GM19023 (cell line): ENCODE results near the gene DPP6.
"Not testable (repeated sequence)": the region's sequence is repeated elsewhere in the genome, so short reads cannot be mapped to it uniquely, and the experiment has no call there.

ENCODE experiments used
- ATAC-seq: cut with Tn5 transposase; IDR thresholded peaks from one replicate; pipeline ENCODE4 v1.9.1; 2021; ENCODE audit warnings: mild to moderate bottlenecking, moderate library complexity; ENCODE audit not compliant: unreplicated experiment

Gene DPP6

DNA sequence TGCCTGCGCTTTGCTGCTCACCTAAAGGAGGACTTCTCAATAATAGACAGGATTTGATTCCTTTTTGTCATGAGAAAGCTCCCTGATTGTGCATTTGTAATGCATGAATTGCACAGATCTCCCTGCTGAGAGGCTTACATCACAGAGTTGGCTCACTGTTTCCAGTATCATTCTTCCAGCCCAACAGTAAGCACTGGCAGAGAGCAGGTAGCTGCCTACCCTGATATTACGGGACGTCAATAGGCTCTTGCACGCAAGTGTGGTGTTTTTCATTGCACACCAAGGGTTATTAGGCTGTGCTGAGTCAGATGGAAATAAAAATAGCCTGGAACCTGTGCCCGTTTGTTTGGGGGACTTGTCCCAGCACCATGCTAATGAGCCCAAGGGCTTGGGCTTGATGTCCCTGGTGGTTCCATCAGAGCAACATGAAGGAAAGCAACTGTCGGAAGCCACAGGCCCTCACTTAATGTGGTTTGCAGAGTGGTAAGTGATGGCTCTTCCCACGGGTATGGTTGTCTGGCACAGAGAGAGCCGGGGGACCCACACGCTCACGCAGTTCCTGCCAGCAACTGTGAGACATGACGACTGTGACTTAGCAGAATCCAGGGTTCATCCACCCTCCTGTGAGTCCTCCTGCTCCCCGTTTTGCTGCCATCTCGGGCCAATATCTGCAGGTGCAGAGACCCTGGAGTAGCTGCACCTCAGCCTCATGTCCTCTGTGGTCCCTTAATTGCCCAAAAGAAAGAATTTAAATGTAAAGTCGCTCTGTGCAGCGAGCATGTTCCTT lies 20.4 kb downstream of the DPP6 start:
- ATAC-seq = not testable (repeated sequence)

DNA sequence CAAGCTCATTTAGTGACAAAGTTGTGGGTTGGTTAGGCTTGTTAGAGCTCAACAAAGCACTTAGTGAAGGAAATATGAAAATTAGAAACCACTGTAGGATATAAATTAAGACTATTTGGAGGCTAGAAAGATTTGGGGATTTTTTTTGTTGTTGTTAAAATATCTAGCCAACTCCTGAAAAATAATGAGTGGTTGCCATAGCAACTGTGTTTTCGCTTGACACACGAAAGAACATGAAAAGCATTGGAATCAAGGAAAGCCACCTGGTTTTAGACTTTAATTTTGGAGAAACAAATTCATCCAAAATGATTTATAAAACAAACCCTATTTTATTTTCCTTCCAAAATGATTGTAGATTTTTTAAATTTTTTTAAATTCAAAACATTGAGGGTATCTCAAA lies 26.3 kb downstream of the DPP6 start:
- ATAC-seq = not testable (repeated sequence)

DNA sequence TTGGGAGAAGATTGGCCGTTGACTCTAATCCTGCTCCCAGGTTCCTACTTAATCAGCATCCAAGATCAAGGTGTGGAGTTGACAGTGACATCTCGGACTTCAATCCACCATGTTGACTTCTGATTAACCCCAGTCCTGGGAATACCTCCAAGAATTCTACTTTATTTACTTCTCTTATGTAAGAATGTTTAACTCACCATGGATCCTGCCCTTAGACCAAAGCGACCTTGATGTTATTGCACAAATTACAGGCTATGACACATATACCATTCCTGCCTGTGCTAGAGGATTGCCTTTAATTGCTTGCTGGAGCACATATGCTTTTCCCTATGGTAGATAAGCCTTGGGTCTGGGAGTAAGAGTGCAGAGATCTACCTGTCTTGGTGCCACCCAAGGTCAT lies 28.1 kb downstream of the DPP6 start:
- ATAC-seq = not testable (repeated sequence)

DNA sequence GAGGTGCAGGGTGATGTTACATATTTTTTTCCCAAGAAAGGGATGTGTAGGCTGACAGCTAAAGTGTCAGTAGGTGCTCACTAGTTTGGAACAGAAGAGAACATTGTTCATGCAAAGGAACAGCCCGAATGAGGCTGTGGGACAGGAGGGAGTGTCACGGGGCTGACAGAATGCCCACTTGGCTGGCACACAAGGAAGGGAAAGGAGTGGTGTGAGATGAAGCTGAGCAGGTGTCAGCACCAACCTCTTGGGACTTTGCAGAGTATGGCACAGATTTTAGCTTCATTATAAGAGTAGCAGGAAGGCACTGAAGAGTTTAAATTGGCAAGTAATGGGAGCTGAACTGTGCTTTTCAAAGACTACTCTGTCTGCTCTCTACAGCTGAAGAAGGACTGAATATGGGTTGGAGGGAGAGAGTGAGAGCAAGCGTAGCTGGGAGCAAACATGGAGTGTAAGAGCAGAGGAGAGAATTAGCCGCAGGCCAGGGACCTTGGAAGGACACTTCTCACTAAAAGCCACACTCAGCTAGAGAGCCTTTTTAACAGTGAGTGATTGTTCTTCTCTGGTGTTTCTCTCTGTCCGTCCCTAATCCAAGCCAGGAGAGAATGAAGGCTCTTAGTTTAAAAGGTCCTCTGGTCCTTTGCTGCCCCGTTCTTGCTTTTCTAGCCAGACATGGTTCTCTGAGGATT lies 35.0 kb downstream of the DPP6 start:
- ATAC-seq = not testable (repeated sequence)

DNA sequence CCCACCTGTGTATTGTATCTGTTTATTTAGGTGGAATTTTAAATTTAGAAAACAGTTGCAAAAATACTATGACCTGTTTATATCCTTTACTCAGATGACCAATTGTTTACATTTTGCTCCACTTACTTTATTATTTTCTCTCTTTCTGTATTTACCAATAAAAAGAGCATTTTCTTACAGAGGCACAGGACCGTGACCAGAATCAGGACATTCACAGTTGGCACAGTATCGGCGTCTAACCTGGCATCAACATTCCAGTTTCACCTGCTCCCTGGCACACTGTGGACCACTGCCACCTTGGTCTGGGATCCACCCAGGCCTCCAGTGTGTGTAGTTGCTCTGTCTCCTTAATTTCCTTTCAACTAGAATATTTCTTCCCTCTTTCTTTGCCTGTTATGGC lies 39.9 kb downstream of the DPP6 start:
- not testable (repeated sequence) for ATAC-seq

DNA sequence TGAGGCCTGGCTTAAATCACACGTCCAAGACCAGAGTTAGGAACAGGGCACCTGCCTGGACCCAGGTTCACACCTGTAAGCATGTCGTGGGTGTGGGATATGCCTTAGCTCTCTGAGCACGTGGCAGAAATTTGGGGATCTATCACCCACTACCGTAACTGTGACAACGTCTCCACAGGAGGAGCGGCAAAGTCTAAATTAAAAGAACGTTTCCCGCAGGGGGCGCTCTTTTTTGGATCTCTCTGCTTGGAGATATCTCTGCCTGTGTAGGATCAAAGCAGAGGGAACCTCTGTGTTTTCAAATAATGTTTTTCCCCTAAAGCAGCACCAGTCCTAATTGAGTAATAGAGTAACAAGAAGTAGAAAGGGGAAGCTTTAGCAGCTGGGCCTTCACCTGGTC lies 43.0 kb downstream of the DPP6 start:
- ATAC-seq = not testable (repeated sequence)

DNA sequence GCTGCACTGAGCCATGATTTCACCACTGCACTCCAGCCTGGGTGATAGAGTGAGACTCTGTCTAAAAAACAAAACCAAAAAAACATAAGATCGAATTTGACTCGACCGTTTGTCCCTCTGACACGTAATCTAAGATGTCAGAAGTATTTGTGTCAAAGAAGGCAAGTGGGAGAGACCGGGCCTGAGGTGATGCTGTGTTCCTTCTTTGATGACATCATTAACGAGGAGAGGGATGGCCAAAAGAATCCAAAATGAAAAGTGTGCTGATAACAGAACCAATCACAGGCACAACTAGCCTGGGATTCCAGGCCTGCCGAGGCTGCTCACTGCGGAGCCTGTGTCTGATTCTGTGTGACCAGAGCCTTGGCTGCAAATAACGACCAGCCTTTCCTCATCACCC lies 52.9 kb downstream of the DPP6 start:
- ATAC-seq = not testable (repeated sequence)

DNA sequence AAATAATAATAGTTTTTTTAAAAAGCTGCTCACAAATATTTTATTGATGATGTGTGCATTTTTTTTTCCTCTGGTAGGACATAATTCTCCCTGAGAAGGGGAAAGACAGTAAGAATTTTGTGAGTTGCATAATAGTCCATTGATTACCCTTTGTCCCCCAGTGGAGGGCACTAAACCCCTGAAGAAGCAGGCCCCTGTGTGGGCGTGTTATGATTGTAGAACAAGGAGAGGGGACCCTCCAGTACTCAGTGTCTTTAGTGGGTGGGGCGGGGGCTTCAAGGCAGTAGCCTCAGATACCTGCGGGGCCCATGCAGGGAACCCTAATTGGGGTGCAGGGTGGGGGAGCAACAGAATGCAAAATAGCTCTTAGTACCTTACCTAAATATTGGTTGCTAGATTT lies 57.4 kb downstream of the DPP6 start:
- not testable (repeated sequence) for ATAC-seq

DNA sequence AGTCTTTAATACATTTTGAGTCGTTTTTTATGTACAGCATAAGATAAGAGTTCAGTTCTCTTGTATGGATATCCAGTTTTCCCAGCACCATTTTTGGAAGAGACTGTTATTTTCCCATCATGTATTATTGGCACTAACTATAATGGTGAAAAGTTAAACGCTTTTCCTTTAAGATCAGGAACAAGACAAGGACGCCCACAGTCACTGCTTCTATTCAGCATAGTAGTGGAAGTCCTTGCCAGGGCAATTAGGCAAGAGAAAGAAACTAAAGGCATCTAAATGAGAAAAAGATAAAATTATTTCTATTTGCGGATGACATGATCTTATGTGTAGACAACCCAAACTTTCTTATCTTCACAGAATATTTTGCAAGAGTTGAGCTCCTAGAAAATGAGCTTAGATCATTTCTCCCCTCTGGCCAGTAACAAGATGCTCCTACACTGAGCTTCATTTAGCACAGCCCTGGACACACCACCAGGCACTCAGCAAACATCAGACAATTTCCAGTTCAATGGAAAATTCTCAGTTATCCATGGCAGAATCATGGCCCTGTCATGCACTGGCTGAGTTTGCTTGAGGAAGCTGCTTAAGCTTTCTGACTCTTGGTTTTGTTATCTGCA lies 61.6 kb downstream of the DPP6 start:
- ATAC-seq = not testable (repeated sequence)

DNA sequence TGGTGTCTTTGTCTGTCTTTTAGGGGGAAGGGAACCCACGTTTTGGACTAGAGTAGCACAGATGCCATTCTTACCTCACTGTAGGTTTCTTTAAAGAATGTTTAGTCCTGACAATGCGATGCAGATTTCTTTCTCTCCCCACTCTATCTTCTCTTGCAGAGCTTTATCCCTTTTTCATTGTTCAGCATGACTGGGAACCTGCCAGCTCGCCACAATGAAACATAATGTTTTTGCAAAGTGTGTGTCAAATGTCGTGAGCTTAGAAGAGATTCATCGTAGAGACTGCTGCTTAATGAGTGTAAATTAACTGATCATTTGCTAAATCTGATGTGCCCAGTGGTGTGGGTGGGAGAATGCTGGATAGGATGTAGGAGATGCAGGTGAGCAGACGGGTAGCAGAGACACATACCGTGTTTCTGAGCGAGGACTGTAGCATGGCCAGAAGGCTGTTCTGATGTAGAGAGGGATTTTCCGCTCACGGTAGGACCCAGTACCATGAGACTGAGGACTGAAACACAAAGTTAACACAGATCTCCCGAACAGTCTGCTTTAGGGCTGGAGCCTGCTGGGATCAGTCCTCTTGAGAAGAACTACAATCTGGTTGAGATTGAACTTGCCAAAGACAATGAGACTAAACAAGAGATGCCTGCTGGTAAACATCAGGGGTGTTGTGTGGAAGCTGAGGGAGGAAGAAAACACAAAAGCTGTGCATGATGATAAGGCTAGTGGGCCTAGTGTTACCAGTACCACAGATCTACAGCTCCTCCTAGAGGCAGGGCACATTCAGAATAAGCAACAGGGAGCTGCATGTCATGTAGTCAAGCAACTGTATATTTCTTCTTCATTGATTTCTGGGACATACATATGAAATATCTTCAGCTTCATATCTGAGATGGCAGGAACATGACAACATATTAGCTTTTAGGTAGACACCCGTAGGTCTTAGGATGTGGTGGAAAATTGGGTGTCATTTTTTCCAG lies 65.5 kb downstream of the DPP6 start:
- not testable (repeated sequence) for ATAC-seq

DNA sequence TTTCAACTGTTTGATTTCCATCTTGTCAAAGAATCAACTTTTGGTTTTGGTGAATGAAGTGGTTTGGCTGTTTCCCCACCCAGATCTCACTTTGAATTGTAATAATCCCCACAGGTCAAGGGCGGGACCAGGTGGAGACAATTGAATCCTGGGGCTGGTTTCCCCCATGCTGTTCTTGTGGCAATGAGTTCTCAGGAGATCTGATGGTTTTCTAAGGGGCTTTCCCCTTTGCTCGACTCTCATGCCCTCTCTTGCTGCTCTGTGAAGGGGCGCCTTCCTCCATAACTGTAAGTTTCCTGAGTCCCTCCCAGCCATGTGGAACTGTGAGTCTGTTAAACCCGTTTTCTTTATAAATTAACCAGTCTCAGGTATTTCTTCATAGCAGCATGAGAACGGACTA lies 68.6 kb downstream of the DPP6 start:
- not testable (repeated sequence) for ATAC-seq

DNA sequence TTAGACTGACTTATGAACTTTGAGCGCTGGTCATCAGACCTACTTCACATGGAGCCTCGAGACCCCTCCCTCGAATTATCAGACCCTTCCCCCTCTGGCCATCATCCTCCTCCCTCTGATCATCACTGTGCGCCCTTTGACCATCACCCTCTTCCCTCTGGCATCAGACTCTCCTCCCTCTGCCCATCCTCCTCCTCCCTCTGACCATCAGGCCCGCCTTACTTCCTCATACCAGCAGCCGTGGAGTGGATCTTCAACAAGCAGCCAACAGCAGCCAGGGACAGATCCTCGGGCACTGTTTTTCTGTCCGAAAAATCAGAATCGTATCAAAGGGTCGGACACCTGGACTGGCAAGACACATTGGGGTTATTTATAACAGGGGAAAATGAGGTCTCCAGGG lies 70.5 kb downstream of the DPP6 start:
- ATAC-seq = not testable (repeated sequence)

DNA sequence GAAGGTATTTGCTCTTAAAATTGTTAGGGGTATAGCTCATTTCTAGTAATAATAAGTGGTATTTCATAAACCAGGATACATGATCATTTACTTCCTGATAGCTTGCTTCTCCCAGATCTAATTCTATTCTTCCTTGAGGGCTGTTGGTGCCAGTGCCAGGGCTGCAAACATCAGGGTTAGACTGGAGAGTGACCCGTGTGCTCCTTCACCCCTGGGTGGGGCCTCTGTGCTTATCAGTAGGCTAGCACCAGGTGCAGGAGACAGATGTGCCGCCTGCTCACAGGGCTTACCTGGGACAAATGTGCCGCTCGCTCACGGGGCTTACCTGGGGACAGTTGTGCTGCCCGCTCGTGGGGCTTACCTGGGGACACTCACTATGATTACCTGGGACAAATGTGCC lies 71.2 kb downstream of the DPP6 start:
- not testable (repeated sequence) for ATAC-seq

DNA sequence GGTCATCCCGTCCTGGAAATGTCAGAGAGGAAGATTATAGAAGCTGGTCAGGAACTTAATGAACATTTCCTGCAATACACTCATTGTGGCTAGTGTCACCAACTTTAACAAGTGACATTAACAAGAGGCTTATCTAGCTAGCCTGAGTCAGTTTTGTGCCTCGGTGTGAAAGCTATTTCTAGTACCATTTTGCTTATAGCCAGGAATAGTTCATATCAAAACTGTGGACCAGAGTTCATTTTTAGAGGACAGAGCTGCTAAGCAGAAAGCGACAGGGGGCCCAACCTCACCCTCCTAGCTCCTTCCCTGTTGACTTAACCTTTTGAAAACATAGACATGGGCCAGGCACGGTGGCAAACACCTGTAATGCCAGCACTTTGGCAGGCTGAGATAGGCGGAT lies 76.9 kb downstream of the DPP6 start:
- not testable (repeated sequence) for ATAC-seq

DNA sequence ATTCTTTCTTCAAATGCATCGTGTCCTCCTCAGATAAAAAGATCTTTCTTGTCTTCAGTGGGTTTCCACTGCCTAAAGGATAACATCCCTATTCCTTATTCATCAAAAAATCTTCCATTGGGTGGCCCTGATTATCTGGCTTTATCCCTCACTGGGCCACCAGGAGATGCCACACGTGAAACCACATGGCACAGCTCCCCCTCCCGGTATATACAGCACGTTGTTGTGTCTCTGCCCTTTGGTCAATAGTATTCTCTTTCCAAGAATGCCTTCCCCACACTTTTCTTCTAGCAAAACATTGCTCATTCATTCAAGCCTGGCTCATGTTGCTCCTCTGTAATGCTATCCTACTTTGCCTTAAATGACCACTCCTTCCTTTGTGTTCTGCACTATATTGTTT lies 80.4 kb downstream of the DPP6 start:
- not testable (repeated sequence) for ATAC-seq

DNA sequence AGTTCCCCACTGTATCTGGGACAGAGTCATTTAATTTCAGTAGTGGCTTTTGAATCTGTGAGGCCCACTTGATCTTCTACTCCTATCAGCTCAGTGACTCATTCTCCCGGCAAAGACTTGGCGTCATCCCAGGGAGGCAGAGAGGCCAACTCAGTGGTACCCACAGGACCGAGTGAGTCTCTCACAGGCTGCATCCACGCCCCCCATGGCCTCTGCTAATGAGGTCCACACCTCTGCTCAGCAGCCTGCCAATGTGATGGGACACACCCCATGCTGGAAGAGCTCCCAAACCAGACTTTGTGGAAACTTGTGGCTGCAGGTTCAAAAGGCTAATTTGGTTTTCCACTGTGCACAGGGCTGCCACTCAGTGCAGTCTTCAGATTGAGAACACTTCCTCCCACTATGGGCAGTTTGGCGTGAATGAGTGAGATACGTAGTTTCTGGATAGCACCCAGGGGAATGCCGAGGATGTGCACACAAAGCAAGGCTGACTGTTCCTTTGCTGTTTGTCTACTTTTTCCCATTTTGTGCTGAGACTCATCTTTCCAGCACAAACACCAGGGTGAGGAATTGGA lies 81.6 kb downstream of the DPP6 start:
- not testable (repeated sequence) for ATAC-seq

DNA sequence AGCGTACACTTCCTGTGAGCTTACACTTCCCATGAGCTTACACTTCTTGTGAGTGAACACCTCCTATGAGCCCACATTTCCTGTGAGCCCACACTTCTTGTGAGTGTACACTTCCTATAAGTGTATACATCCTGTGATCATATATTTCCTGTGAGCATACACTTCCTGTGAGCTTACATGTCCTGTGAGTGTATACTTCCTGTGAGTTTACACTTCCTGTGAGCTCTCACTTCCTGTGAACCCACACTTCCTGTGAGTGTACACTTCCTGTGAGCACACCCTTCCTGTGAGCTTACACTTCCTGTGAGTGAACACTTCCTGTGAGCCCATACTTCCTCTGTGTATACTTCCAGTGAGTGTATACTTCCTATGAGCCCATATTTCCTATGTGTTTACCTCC lies 82.5 kb downstream of the DPP6 start:
- not testable (repeated sequence) for ATAC-seq

DNA sequence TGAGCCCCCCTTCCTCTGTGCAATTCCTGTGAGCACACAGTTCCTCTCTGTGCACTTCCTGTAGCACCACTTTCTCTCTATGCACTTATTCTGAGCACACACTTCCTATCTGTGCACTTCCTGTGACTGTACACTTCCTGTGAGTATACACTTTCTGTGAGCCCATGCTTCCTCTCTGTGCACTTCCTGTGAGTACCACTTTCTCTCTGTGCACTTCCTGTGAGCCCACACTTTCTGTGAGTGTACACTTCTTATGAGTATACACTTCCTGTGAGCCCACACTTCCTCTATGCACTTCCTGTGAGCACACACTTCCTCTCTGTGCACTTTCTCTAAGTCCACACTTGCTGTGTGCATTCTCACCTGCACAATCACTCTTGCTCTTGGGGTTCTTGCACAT lies 83.4 kb downstream of the DPP6 start:
- not testable (repeated sequence) for ATAC-seq

DNA sequence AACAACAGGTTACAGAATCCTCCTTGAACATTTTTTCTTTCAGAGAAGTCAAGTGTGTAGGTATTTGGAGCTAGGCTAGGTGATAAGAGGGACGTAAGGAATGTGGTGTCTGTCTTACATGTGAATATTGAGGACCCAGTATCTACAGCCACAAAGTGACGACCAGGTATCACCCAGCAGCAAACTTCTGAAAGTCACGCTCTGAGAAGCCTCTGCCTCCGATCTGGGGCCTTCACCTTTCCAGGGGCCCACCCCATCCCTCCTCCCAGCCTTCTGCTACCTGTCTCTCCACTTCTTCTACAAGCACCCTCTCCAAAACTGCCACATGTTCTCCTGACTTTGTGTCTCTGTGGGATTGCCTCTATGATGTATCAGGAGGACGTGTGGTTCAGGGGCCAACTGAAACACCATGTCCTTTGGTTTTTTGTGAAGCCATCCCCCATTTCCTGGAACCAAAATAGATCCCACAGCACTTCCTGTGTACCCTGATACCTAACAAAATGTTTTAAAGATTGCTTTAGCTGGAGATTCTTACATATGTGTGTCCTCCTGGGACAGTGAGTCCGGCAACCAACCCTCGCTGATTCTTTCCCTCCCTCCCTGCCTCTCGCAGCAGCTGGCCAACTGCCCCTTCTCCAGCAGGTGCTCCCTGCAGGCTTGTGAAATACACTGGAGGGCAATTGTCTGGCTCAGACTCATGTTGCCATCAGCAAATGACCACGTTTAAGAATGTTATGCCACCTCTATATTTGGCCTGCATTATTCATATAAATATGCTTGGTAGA lies 93.9 kb downstream of the DPP6 start:
- not testable (repeated sequence) for ATAC-seq

DNA sequence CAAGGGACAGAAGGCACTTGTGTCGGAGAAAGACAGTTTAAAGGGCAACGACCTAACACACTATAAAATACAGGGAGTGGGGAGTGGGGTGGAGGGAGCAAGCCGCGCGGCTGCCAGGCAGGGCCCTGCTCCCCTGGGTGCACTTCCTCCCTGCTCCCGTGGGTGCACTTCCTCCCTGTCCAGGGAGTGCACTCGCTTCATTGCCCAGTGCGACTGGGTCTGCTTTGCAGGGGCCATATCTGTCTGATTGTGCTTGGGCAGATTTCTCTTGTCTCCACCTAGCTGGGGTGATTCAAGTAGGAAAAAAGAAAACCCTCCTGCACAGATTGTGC lies 94.5 kb downstream of the DPP6 start:
- not testable (repeated sequence) for ATAC-seq
